GM12878 (cell line): ENCODE data around the gene AAMP. TPM values are rescaled to one million over a fixed set of nuclear protein-coding genes. Genes with fewer than 3 reads are reported as not detected.

Source experiments
- ATAC-seq: fragments of 200-7000 bp; cut with Tn5 transposase; 3 replicates; pipeline ENCODE4 v1.9.1; 2020; ENCODE audit warnings: mild to moderate bottlenecking, moderate library complexity
- BruUV-seq: library from RNA; stranded (reverse); fragments of 400-500 nt; replicated peaks from 2 replicates; lab custom pipeline; 2021; lab: Mats Ljungman, UMichigan
- CTCF ChIA-PET: fragments of 300-600 bp; sonication (Branson Sonifier 250); formaldehyde crosslinking; extraction: SDS; loops from one replicate; lab custom pipeline; 2021; ENCODE audit warnings: inconsistent platforms; lab: Yijun Ruan, JAX
- POLR2A ChIA-PET: fragments of 350-600 bp; formaldehyde crosslinking; extraction: SDS; loops from one replicate; lab custom pipeline; 2021; ENCODE audit warnings: inconsistent platforms; lab: Charles Lee
- RAD21 ChIA-PET: fragments of 300-600 bp; sonication (Branson Sonifier 250); formaldehyde crosslinking; loops from one replicate; lab custom pipeline; 2023; ENCODE audit warnings: antibody characterized with exemption; ENCODE audit not compliant: unreplicated experiment; lab: Charles Lee
- SMC1A ChIA-PET: fragments of 300-600 bp; sonication (Branson Sonifier 250); formaldehyde crosslinking; loops from one replicate; lab custom pipeline; 2023; ENCODE audit not compliant: unreplicated experiment, uncharacterized antibody; lab: Charles Lee
- DNase-seq: peaks from one replicate; pipeline ENCODE4 v3.0.0-alpha.2; 2011; ENCODE audit warnings: low read depth, low spot score
- FAIRE-seq: peaks from 3 replicates; lab custom pipeline; 2011; peaks lifted over from hg19 to GRCh38; lab: Jason Lieb, UNC
- H2AFZ ChIP-seq: 2 replicates; pipeline ENCODE4 v1.6.0; 2011; ENCODE audit warnings: low read depth, low read length, control low read depth; ENCODE audit not compliant: control insufficient read depth
- H3K27ac ChIP-seq: 2 replicates; pipeline ENCODE4 v1.5.1; 2011; ENCODE audit warnings: control low read depth; ENCODE audit not compliant: control insufficient read depth, insufficient read depth
- H3K27me3 ChIP-seq, 2 experiments: replicated peaks in 1 of 2; 2 replicates each; pipeline versions ENCODE4 v1.6.0 to v1.6.1; 2011; ENCODE audit warnings: low read length in 1 of 2; ENCODE audit not compliant: control insufficient read depth in 2 of 2, insufficient read depth in 2 of 2
- H3K36me3 ChIP-seq, 2 experiments: 2 replicates each; pipeline ENCODE4 v1.5.1; 2011; ENCODE audit warnings: low read length in 1 of 2; ENCODE audit not compliant: control insufficient read depth in 2 of 2, insufficient read depth in 2 of 2
- H3K4me1 ChIP-seq: 2 replicates; pipeline ENCODE4 v1.6.1; 2011; ENCODE audit warnings: mild to moderate bottlenecking, low read length, moderate library complexity, mixed read lengths; ENCODE audit not compliant: control insufficient read depth, insufficient read depth
- H3K4me2 ChIP-seq: 2 replicates; pipeline ENCODE4 v1.6.0; 2011; ENCODE audit warnings: control low read depth; ENCODE audit not compliant: control insufficient read depth, insufficient read depth
- H3K4me3 ChIP-seq: fragments of 200-600 bp; sonication (generic); 2 replicates; pipeline ENCODE4 v1.5.1; 2016
- H3K79me2 ChIP-seq: 2 replicates; pipeline ENCODE4 v1.6.0; 2011; ENCODE audit warnings: low read length; ENCODE audit not compliant: control insufficient read depth, insufficient read depth
- H3K9ac ChIP-seq: 2 replicates; pipeline ENCODE4 v1.8.0; 2011; ENCODE audit warnings: low read length, control low read depth, mixed read lengths; ENCODE audit not compliant: control insufficient read depth, insufficient read depth
- H3K9me3 ChIP-seq: replicated peaks from 3 replicates; pipeline ENCODE4 v1.5.1; 2011; ENCODE audit warnings: mild to moderate bottlenecking, low read length; ENCODE audit not compliant: control insufficient read depth, insufficient read depth
- H4K20me1 ChIP-seq: 2 replicates; pipeline ENCODE4 v1.6.0; 2011; ENCODE audit not compliant: control insufficient read depth, insufficient read depth
- BRCA1 ChIP-seq: IDR thresholded peaks from 2 replicates; pipeline ENCODE4 v1.6.1; 2011; ENCODE audit warnings: low read depth, low read length, improper control_type of control experiment
- FOXK2 ChIP-seq: fragments of 450-650 bp; IDR thresholded peaks from 2 replicates; pipeline ENCODE4 v1.6.1; 2017; ENCODE audit warnings: mild to moderate bottlenecking, moderate library complexity
- NBN ChIP-seq: fragments of 450-650 bp; IDR thresholded peaks from 2 replicates; pipeline ENCODE4 v1.6.1; 2016
- NRF1 ChIP-seq: conservative IDR thresholded peaks from 2 replicates; pipeline ENCODE4 v1.6.1; 2011; ENCODE audit warnings: mild to moderate bottlenecking, low read depth, low read length, improper control_type of control experiment
- PAX5 ChIP-seq: IDR thresholded peaks from 2 replicates; pipeline ENCODE4 v1.6.1; 2011; ENCODE audit warnings: low read depth, low read length, borderline replicate concordance
- RB1 ChIP-seq: fragments of 450-650 bp; formaldehyde crosslinking; IDR thresholded peaks from 2 replicates; pipeline ENCODE4 v1.6.1; 2017; ENCODE audit warnings: mild to moderate bottlenecking, borderline replicate concordance
- SPI1 ChIP-seq: IDR thresholded peaks from 2 replicates; pipeline ENCODE4 v1.6.1; 2011; ENCODE audit warnings: low read depth, mild to moderate bottlenecking, low read length, moderate library complexity, borderline replicate concordance; ENCODE audit not compliant: insufficient read depth
- TAF1 ChIP-seq: IDR thresholded peaks from 2 replicates; pipeline ENCODE4 v1.6.1; 2011; ENCODE audit warnings: mild to moderate bottlenecking, low read depth, low read length, borderline replicate concordance
- ZBED1 ChIP-seq: IDR thresholded peaks from 2 replicates; pipeline ENCODE4 v1.6.1; 2016; ENCODE audit warnings: borderline replicate concordance
- ZNF274 ChIP-seq: IDR thresholded peaks from one replicate; pipeline ENCODE4 v1.8.0; 2011; ENCODE audit not compliant: insufficient read length, insufficient read depth
- WGBS: methylation state at CpG from one replicate; pipeline ENCODE4 v1.1.6; 2016; ENCODE audit warnings: low lambda C conversion rate; ENCODE audit not compliant: insufficient replicate concordance, insufficient coverage; ENCODE audit errors: missing lambda C conversion rate; 5-methylcytosine and 5-hydroxymethylcytosine counted together
- in situ Hi-C: fragments of 300-500 bp; cut with MboI; formaldehyde crosslinking; loops from 9 replicates; pipeline ENCODE4 v1.14.3; 2018; ENCODE audit warnings: mixed read lengths
- intact Hi-C: fragments of 100-400 bp; cut with micrococcal nuclease; formaldehyde crosslinking; loops from one replicate; pipeline ENCODE4 v1.14.2; 2022; ENCODE audit not compliant: unreplicated experiment
- polyA plus RNA-seq, 11 experiments: library from polyadenylated mRNA; depleted of rRNA in 4 of 11; unstranded in 6 of 11; stranded (reverse) in 5 of 11; fragments of >200 nt; fragmentation: Nextera tagmentation in 4 of 11; fragmentation: Illumina TruSeq in 1 of 11; extraction: Ambion mirVana in 4 of 11; extraction: Trizol in 1 of 11; gene quantifications; 1 replicate in 1 of 11; 2 replicates in 10 of 11; pipeline versions ENCODE4 v1.2.1 to v1.2.3, GENCODE V29; 2011 to 2016; ENCODE audit warnings: inconsistent platforms in 2 of 11, missing spikeins in 2 of 11, low read depth in 1 of 11
- total RNA-seq, 4 experiments: library from RNA; depleted of rRNA in 3 of 4; stranded (reverse); fragments of >200 nt in 3 of 4; fragmentation: Illumina TruSeq in 1 of 4; extraction: Trizol in 1 of 4; gene quantifications; 2 replicates each; pipeline versions ENCODE4 v1.2.1 to v1.2.3, GENCODE V29; 2013 to 2021
- TF ChIP-seq, protein P1 (sequence below): IDR thresholded peaks from 2 replicates; pipeline ENCODE4 v1.6.1; 2011; ENCODE audit warnings: mild to moderate bottlenecking, low read depth, low read length, moderate library complexity; ENCODE audit not compliant: insufficient replicate concordance
- TF ChIP-seq, protein P2 (sequence below): fragments of 450-650 bp; IDR thresholded peaks from 2 replicates; pipeline ENCODE4 v1.6.1; 2017; ENCODE audit warnings: borderline replicate concordance
- TF ChIP-seq, protein P3 (sequence below): fragments of 450-650 bp; IDR thresholded peaks from 2 replicates; pipeline ENCODE4 v1.6.1; 2017; ENCODE audit warnings: antibody characterized with exemption, mild to moderate bottlenecking, moderate library complexity
- TF ChIP-seq, protein P4 (sequence below): IDR thresholded peaks from 2 replicates; pipeline ENCODE4 v1.6.1; 2012; ENCODE audit warnings: mild to moderate bottlenecking, low read depth, low read length

The AAMP gene
- total and polyA plus RNA-seq, 10 of the 15 experiments (the other 5 are each of a cell fraction or from before 2014, with no cell fraction given) = 4.4 to 140 (median 81.9) TPM

DNA sequence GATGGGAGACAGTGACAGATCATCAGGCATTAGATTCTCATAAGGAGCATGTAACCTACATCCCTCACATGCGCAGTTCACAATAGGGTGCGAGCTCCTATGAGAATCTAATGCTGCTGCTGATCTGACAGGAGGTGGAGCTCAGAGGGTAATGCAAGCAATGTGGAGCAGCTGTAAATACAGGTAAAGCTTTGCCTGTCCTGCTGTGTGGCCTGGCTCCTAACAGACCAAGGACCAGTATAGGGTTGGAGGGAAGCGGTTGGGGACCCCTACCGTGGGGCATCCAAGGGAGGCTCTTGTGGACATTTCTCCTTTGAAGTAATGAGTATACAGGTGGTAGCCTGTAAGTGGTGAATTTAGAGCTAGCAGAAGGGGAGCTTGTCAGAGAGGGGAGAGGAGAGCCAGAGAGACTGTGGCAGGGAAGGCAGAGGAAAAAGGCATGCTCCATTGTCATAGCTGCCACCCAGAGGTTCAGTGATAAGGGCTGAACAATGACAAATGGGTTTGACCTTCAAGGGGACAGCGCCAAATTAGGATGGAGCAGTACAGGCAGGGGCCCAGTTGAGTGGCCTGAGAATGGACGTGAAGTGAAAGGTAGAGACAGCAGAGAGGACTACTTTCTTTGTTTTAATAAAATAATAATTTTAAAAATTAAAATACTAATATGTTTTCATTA lies 37.6 kb upstream of the AAMP start:
- DNase-seq (no peak), ATAC-seq (0 out of 3 replicates have a peak, but pooled peaks have one; percentile 15), FAIRE-seq (no peak)
- Histone ChIP-seq H3K4me2 (no peak overlapping the region), H3K27ac (no peak overlapping the region), H3K27me3 (no peaks in the 10 kb centered on the region), H3K79me2 (no peaks in the 10 kb centered on the region), H2AFZ (no peak overlapping the region), H3K4me3 (no peak overlapping the region), H4K20me1 (no peaks in the 10 kb centered on the region), H3K9ac (no peak overlapping the region), H3K4me1 (no peaks in the 10 kb centered on the region), H3K9me3 (no peaks in the 10 kb centered on the region), H3K36me3 (no peaks in the 10 kb centered on the region)
- CTCF ChIA-PET = interaction anchor here (1.4 to 8.5 kb wide), 6 partner anchors 14 to 87 kb away, joined by 3 to 138 read pairs (median 6); partner anchors contain the start of genes CATIP and TMBIM1
- in situ Hi-C loops (no loop called here), intact Hi-C loops (no loop called here)
- POLR2A ChIA-PET = interaction anchor here (0.5 kb wide), 1 partner anchor 14 kb away, joined by 7 read pairs; no protein-coding TSS in a partner anchor
- WGBS = 54% methylated on average over 6 of the region's 6 CpGs
- SMC1A ChIA-PET = interaction anchor here (0.7 to 2.5 kb wide), 9 partner anchors 9 to 86 kb away, joined by 3 to 9 read pairs (median 3); partner anchors contain the start of genes CATIP and TMBIM1
- TF ChIP-seq SPI1 = no peak
- TF ChIP-seq, protein P1, sequence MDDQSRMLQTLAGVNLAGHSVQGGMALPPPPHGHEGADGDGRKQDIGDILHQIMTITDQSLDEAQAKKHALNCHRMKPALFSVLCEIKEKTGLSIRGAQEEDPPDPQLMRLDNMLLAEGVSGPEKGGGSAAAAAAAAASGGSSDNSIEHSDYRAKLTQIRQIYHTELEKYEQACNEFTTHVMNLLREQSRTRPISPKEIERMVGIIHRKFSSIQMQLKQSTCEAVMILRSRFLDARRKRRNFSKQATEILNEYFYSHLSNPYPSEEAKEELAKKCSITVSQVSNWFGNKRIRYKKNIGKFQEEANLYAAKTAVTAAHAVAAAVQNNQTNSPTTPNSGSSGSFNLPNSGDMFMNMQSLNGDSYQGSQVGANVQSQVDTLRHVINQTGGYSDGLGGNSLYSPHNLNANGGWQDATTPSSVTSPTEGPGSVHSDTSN = no peak
- TF ChIP-seq BRCA1 = no peak
- TF ChIP-seq NBN = no peak
- TF ChIP-seq TAF1 = no peak
- TF ChIP-seq ZNF274 = no peak
- TF ChIP-seq FOXK2 = no peak
- TF ChIP-seq RB1 = no peak
- TF ChIP-seq PAX5 = no peak
- TF ChIP-seq, protein P2, sequence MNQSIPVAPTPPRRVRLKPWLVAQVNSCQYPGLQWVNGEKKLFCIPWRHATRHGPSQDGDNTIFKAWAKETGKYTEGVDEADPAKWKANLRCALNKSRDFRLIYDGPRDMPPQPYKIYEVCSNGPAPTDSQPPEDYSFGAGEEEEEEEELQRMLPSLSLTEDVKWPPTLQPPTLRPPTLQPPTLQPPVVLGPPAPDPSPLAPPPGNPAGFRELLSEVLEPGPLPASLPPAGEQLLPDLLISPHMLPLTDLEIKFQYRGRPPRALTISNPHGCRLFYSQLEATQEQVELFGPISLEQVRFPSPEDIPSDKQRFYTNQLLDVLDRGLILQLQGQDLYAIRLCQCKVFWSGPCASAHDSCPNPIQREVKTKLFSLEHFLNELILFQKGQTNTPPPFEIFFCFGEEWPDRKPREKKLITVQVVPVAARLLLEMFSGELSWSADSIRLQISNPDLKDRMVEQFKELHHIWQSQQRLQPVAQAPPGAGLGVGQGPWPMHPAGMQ = no peak
- TF ChIP-seq NRF1 = no peak
- TF ChIP-seq, protein P3, sequence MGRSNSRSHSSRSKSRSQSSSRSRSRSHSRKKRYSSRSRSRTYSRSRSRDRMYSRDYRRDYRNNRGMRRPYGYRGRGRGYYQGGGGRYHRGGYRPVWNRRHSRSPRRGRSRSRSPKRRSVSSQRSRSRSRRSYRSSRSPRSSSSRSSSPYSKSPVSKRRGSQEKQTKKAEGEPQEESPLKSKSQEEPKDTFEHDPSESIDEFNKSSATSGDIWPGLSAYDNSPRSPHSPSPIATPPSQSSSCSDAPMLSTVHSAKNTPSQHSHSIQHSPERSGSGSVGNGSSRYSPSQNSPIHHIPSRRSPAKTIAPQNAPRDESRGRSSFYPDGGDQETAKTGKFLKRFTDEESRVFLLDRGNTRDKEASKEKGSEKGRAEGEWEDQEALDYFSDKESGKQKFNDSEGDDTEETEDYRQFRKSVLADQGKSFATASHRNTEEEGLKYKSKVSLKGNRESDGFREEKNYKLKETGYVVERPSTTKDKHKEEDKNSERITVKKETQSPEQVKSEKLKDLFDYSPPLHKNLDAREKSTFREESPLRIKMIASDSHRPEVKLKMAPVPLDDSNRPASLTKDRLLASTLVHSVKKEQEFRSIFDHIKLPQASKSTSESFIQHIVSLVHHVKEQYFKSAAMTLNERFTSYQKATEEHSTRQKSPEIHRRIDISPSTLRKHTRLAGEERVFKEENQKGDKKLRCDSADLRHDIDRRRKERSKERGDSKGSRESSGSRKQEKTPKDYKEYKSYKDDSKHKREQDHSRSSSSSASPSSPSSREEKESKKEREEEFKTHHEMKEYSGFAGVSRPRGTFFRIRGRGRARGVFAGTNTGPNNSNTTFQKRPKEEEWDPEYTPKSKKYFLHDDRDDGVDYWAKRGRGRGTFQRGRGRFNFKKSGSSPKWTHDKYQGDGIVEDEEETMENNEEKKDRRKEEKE = no peak
- TF ChIP-seq ZBED1 = no peak
- TF ChIP-seq, protein P4, sequence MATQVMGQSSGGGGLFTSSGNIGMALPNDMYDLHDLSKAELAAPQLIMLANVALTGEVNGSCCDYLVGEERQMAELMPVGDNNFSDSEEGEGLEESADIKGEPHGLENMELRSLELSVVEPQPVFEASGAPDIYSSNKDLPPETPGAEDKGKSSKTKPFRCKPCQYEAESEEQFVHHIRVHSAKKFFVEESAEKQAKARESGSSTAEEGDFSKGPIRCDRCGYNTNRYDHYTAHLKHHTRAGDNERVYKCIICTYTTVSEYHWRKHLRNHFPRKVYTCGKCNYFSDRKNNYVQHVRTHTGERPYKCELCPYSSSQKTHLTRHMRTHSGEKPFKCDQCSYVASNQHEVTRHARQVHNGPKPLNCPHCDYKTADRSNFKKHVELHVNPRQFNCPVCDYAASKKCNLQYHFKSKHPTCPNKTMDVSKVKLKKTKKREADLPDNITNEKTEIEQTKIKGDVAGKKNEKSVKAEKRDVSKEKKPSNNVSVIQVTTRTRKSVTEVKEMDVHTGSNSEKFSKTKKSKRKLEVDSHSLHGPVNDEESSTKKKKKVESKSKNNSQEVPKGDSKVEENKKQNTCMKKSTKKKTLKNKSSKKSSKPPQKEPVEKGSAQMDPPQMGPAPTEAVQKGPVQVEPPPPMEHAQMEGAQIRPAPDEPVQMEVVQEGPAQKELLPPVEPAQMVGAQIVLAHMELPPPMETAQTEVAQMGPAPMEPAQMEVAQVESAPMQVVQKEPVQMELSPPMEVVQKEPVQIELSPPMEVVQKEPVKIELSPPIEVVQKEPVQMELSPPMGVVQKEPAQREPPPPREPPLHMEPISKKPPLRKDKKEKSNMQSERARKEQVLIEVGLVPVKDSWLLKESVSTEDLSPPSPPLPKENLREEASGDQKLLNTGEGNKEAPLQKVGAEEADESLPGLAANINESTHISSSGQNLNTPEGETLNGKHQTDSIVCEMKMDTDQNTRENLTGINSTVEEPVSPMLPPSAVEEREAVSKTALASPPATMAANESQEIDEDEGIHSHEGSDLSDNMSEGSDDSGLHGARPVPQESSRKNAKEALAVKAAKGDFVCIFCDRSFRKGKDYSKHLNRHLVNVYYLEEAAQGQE = no peak
- BruUV-seq = no TSS peak
- RAD21 ChIA-PET = interaction anchor here (1.1 to 2.0 kb wide), 3 partner anchors 10 to 86 kb away, joined by 3 to 5 read pairs (median 5); no protein-coding TSS in a partner anchor
